NCI-H2171 treated with DMSO at 0.1 percent for 48 hours (cell line): ENCODE data around the gene DLG2.

Experiments used
- DNase-seq: peaks from one replicate; lab custom pipeline; 2025; lab: John Stamatoyannopoulos, UW

Gene DLG2

GRCh38 chr11:83677730-83678129, 1949.4 kb downstream of the DLG2 start:
- no peak for DNase-seq

GRCh38 chr11:83676056-83676601, 1951.0 kb downstream of the DLG2 start:
- DNase-seq = no peak

GRCh38 chr11:83674102-83674896, 1952.8 kb downstream of the DLG2 start:
- DNase-seq = no peak

- no peak for DNase-seq
Measured at GRCh38 chr11:83671289-83671688, 1955.9 kb downstream of the DLG2 start.

GRCh38 chr11:83666149-83666548, 1961.0 kb downstream of the DLG2 start:
- no peak for DNase-seq

- no peak for DNase-seq
Measured at GRCh38 chr11:83663988-83664387, 1963.2 kb downstream of the DLG2 start.

GRCh38 chr11:83663446-83663845, 1963.7 kb downstream of the DLG2 start:
- DNase-seq = no peak

- no peak for DNase-seq
Measured at GRCh38 chr11:83662494-83662893, 1964.7 kb downstream of the DLG2 start.

GRCh38 chr11:83661491-83662350, 1965.4 kb downstream of the DLG2 start:
- no peak for DNase-seq

- no peak for DNase-seq
Measured at GRCh38 chr11:83659466-83659865, 1967.7 kb downstream of the DLG2 start.

GRCh38 chr11:83656796-83657330, 1970.3 kb downstream of the DLG2 start:
- DNase-seq = no peak

- DNase-seq = peak; percentile 14
Measured at GRCh38 chr11:83655976-83656375, 1971.2 kb downstream of the DLG2 start.

- no peak for DNase-seq
Measured at GRCh38 chr11:83649528-83649855, 1977.7 kb downstream of the DLG2 start.

- no peak for DNase-seq
Measured at GRCh38 chr11:83648610-83649527, 1978.3 kb downstream of the DLG2 start.

- no peak for DNase-seq
Measured at GRCh38 chr11:83645561-83645960, 1981.6 kb downstream of the DLG2 start.

GRCh38 chr11:83643115-83643514, 1984.0 kb downstream of the DLG2 start:
- DNase-seq = no peak

- no peak for DNase-seq
Measured at GRCh38 chr11:83642500-83642899, 1984.6 kb downstream of the DLG2 start.

GRCh38 chr11:83641511-83641910, 1985.6 kb downstream of the DLG2 start:
- DNase-seq = no peak

GRCh38 chr11:83639995-83640758, 1987.0 kb downstream of the DLG2 start:
- peak; percentile 36 for DNase-seq

- no peak for DNase-seq
Measured at GRCh38 chr11:83635166-83635565, 1992.0 kb downstream of the DLG2 start.

GRCh38 chr11:83630211-83630610, 1996.9 kb downstream of the DLG2 start:
- DNase-seq = no peak
